Epithelial cell of esophagus (primary cell): ENCODE measurements around the gene PNMA1.

ENCODE experiments used
- DNase-seq: peaks from one replicate; pipeline ENCODE4 v3.0.0; 2010; ENCODE audit warnings: low read depth
- H3K4me3 ChIP-seq: 2 replicates; pipeline ENCODE4 v1.5.1; 2011; ENCODE audit warnings: mild to moderate bottlenecking, low read length, control low read depth
- CTCF ChIP-seq: IDR thresholded peaks from 2 replicates; pipeline ENCODE4 v1.5.1; 2011; ENCODE audit warnings: low read depth, mild to moderate bottlenecking, low read length, control low read depth, inconsistent platforms; ENCODE audit not compliant: insufficient read depth; ENCODE audit errors: missing control alignments

Gene PNMA1

GRCh38 chr14:73663548-73664212, 50.5 kb downstream of the PNMA1 start:
- H3K4me3 ChIP-seq, result no peak overlapping the region
- no peak for DNase-seq
- no peak for TF ChIP-seq CTCF

GRCh38 chr14:73662487-73662943, 51.7 kb downstream of the PNMA1 start:
- H3K4me3 ChIP-seq, result no peak overlapping the region
- peak; percentile 94 for DNase-seq
- TF ChIP-seq CTCF, result peak; percentile 65

GRCh38 chr14:73661872-73662271, 52.3 kb downstream of the PNMA1 start:
- no peak for TF ChIP-seq CTCF
- peak; percentile 12 for DNase-seq
- H3K4me3 ChIP-seq, result no peak overlapping the region
